GM19193 (cell line): Measurements from ENCODE around the gene P2RX2.

Source experiments
- POLR2A ChIP-seq: IDR thresholded peaks from 4 replicates; pipeline ENCODE4 v1.6.1; 2011; ENCODE audit not compliant: insufficient read depth, insufficient read length; ENCODE audit errors: extremely low read depth

The P2RX2 gene

DNA sequence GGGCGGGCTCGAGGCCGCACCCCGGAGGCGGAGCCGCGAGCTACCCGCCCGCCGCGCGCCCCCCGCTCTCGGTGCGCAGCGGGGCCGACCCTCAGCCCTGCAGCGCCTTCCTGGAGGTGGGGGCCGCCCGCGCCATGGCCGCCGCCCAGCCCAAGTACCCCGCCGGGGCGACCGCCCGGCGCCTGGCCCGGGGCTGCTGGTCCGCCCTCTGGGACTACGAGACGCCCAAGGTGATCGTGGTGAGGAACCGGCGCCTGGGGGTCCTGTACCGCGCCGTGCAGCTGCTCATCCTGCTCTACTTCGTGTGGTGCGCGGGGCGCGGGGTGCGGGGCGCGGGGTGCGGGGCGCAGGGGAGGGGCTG, at the start of gene P2RX2:
Gene P2RX2, plus strand, starts transcription at position 94 of the 361 bp plus-strand sequence. Its CDS starts 41 bp downstream, at position 135.
- TF ChIP-seq POLR2A: no peak

- no peak for TF ChIP-seq POLR2A
These were observed 49.6 kb upstream of the P2RX2 start for GRCh38 chr12:132568826-132569480.

- TF ChIP-seq POLR2A: no peak
These were observed 48.6 kb upstream of the P2RX2 start for GRCh38 chr12:132569856-132570480.

GRCh38 chr12:132570635-132571034, 47.9 kb upstream of the P2RX2 start:
- TF ChIP-seq POLR2A: no peak

DNA sequence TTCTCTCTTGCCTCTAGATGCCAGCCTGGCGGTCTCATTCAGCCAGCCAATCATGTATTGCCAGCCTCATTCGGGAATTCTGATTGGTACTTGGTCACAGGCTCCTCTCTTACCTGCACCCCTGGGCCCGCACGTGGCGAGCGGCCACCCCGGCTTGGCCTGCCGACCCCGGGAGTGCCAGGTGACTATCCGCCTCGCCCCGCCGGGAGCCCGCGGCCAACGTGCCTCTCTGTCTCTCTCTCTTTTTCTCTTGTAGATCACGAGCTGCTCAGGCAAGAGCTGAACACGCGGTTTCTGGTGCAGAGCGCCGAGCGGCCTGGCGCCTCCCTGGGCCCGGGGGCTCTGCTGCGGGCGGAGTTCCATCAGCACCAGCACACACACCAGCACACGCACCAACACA, 47.5 kb upstream of the P2RX2 start:
- TF ChIP-seq POLR2A: no peak

DNA sequence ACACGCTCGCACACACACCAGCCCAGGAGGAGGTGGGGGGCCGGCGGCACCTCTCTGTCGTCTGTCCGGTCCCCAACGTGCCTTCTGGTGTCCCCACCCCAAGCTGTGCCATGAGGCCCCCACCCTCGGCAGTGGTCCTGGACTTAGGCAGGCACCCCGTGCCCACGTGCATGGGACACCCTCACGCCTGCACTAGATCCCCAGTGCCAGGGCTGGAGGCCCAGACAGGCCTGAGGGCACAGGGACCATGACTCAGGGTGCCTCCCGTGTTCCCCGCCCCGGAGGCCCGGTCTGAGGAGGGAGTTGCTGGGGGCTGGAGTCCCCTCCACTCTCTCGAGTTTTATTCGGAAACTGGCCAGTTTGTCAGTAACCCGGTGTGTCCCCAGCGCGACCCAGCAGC, 47.0 kb upstream of the P2RX2 start:
- TF ChIP-seq POLR2A: no peak

DNA sequence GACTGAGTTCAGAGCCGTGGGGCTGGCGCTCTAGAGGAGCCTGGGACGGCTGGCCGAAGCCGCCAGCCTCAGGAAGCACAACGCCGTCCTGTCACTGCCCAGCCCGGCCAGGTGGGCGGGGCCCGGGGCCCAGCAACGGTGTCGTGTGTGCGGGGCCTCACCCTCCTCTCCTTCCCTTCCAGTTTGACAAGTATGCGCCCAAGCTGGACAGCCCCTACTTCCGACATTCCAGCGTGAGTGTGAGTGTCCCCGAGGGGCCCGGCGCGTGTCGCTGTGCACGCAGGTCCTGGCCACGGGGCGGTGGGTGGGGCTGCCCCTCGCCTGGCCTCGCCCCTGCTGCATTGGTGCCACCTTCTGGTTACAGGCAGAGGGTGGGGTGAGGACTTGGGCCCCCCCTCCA, 46.5 kb upstream of the P2RX2 start:
- TF ChIP-seq POLR2A: no peak

DNA sequence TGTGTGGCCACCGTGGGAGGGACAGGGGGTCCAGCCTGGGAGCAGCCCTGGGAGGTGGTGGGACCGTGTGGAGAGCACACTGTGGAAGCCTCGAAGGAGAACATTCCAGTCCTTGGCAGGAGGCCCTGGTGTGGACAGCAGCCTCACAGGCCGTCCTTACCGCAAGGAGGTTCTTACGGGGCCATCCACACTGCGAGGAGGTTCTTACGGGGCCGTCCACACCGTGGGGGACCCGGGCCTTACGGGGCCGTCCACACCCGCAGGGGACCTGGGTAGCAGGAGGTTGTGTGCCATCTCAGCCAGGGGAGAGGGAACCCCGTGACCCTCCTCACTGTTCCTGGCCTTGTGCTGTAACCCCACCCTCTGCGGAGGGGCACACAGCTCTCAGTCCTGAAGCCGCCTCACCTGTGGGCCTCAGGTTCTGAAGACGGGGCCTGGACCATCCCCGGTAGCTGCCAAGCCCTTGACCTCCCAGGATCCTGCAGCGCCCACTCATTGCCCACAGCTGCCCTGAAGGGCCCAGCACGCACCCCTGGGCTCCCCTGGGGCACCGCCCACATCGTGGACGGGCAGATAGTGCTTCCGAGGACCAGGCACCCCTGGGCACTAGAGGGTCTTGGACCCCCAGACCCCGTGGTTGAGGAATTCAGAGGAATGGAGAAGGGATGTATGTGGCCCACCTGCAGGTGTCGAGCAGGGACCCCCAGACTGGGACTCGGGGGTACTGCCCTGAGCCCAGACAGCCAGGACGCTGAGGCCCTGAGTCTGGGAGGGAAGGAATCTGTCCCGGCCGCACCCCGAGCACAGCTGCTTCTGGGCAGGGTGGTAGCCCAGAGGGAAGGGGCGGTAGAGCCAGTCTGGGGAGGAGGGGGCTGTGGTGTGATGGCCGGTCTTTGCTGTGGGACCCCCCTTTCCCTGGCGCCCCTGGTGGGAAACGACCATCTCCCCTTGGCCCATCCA, 45.5 kb upstream of the P2RX2 start:
- no peak for TF ChIP-seq POLR2A

DNA sequence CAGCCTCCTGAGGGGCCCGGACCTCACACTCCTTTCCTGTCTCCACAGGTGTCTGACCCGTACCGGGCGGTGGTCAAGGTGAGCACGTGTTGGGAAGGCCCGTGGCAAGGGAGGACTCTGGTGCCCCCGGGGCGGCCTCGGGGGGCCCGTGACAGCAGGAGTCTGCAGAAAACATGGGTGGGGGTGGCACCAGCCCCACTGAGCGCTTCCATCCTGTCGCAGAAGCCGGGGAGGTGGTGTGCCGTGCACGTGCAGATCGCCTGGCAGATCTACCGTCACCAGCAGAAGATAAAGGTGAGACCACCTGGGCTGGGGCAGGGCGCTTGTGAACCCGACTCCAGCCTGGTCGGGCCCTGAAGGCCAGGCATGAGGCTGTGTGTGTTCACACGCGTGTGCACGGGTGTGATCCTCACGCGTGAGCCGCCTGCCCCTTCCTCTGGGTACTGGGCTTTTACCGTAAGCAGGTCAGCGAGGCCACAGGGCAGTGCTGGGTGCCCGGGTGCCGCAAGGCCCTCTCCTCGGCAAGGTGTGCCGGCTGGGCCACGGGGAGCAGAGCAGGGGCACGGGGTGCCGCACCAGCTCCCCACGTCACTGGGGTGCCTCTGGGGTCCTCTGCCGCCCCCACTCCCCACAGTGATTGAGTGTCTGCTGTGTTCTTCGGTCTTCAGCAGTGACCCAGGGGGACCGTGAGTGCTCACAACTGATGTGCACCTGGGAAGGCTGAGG, 44.1 kb upstream of the P2RX2 start:
- TF ChIP-seq POLR2A: no peak

GRCh38 chr12:132575661-132576060, 42.9 kb upstream of the P2RX2 start:
- no peak for TF ChIP-seq POLR2A

DNA sequence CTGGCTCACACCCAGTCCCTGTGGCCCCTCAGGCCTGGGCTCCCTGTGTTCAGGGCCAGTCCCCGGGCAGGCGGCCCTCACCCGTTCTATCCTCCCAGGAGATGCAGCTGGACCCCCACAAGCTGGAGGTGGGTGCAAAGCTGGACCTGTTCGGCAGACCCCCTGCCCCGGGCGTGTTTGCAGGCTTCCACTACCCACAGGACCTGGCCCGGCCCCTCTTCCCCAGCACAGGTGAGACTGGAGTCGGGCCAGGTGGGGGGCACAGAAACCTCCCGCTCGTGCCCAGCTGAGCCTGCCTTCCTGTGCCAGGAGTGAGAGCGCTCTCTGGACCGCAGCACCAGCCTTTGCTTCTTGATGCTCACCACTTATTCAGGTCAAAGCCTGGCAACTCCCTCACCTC, 41.9 kb upstream of the P2RX2 start:
- no peak for TF ChIP-seq POLR2A

DNA sequence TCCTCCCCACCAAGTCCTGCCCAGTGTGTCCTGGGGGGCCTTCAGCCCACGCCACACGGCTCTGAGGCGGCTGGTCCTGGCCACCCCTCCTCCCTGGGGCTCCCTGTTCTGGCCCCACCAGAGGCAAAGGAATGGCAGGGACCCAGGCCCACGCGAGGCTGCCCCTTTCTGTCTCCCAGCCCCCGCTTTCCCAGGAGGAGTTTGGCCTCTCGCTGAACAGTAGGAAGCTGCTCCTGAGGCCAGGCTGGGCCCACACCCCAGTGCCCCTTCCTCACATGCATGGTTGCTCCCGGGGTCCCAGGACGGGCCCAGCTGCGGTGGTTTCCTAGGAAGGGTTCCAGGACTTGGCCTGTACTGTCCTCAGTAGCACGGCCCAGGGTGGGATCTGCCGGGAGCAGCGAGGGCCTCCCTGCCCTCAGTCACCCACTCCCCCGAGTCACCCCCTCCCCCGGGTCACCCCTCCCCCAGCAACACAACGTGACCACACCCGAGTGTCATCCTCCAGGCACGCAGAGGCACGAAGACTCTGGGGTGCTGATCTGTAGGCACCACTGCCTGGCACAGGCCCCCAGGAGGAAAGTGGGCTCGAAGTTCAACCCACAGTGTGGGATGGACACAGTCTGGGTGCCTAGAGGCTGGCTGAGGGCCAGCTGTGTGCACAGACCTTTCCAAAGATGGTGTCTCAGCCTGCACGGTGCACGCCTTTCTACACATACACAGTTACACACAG, 41.2 kb upstream of the P2RX2 start:
- no peak for TF ChIP-seq POLR2A

DNA sequence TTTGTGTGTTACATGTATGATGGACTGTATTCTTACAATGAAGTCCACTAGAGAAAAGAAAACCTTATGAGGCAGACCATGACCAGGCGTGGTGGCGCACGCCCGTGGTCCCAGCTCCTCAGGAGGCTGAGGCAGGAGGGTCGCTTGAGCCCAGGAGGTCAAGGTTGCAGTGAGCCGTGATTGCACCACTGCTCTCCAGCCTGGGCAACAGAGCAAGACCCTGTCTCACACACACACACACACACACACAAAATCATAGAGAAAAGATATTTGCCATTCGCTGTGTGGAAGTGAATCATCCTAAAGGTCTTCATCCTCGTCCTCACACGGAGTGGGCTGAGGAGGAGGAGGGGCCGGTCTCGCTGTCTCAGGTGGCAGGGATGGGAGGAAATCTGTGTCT, 40.5 kb upstream of the P2RX2 start:
- TF ChIP-seq POLR2A: no peak

GRCh38 chr12:132578826-132579225, 39.8 kb upstream of the P2RX2 start:
- no peak for TF ChIP-seq POLR2A
